ENCODE results near the gene GAB1. TPM values are rescaled to one million over a fixed set of nuclear protein-coding genes. Genes with fewer than 3 reads are reported as not detected.

GAB1 gene
- total RNA-seq, 1 donor from 2014 or later: 32.6 TPM

DNA sequence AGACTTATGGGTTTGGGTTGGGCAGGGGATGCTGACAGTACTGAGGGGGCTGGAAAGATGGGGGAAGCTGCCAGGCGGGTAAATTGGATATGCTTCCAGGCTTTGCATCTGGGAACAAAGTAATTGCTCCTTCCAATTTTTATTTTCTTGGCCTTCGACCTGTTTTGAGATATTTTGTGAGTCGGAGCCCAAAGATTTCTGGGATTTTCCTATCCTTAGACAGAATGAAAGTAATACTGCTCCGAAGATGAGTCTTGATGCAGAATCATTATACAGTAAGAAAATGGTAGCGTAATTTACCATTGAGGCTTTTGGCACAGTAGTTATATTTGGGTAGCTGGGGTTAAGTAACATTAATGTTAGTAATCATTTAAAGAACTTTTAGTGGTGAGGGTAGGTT lies 178.2 kb downstream of the GAB1 start:
- H3K27me3 Mint-ChIP-seq (ENCODE audit: unreplicated experiment): peaks cover 8% of the 10 kb centered on the region
- H3K4me3 Mint-ChIP-seq (ENCODE audit: unreplicated experiment): peak overlapping the region; percentile 99
- TF ChIP-seq, protein P1, sequence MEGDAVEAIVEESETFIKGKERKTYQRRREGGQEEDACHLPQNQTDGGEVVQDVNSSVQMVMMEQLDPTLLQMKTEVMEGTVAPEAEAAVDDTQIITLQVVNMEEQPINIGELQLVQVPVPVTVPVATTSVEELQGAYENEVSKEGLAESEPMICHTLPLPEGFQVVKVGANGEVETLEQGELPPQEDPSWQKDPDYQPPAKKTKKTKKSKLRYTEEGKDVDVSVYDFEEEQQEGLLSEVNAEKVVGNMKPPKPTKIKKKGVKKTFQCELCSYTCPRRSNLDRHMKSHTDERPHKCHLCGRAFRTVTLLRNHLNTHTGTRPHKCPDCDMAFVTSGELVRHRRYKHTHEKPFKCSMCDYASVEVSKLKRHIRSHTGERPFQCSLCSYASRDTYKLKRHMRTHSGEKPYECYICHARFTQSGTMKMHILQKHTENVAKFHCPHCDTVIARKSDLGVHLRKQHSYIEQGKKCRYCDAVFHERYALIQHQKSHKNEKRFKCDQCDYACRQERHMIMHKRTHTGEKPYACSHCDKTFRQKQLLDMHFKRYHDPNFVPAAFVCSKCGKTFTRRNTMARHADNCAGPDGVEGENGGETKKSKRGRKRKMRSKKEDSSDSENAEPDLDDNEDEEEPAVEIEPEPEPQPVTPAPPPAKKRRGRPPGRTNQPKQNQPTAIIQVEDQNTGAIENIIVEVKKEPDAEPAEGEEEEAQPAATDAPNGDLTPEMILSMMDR (IDR thresholded peaks at IDR 0.05): no peak
- H3K9me3 Mint-ChIP-seq (ENCODE audit: unreplicated experiment): no peaks in the 10 kb centered on the region
- peak overlapping the region; percentile 100 for H3K27ac Mint-ChIP-seq (ENCODE audit: unreplicated experiment)
- DNase-seq (ENCODE audit: extremely low spot score, unreplicated experiment): no peak
- peaks cover 30% of the 10 kb centered on the region for H3K36me3 Mint-ChIP-seq (ENCODE audit: unreplicated experiment)
- H3K4me1 Mint-ChIP-seq (ENCODE audit: unreplicated experiment): peaks cover 32% of the 10 kb centered on the region

DNA sequence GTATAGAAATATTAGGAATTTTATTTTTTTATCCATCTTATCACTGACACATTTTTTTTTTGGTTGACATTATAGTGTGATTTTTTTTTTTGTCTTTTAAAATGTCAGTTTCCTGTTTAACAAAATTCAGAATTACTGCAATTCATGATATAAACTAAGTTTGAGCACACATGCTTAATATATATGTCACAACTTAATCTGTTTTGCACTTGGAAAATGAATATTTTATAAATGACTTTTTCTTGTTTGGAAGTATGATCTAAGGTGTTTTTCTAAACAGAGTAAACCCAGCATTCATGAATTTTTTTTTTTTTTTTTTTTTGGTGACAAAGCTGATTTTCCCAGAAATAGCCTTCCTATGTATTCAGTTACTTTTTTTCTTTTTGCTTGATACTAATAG lies 179.2 kb downstream of the GAB1 start:
- peak overlapping the region; percentile 99 for H3K4me3 Mint-ChIP-seq (ENCODE audit: unreplicated experiment)
- H3K27me3 Mint-ChIP-seq (ENCODE audit: unreplicated experiment): no peaks in the 10 kb centered on the region
- peaks cover 32% of the 10 kb centered on the region for H3K4me1 Mint-ChIP-seq (ENCODE audit: unreplicated experiment)
- TF ChIP-seq, protein P1 (IDR thresholded peaks at IDR 0.05): no peak
- H3K36me3 Mint-ChIP-seq (ENCODE audit: unreplicated experiment): peaks cover 33% of the 10 kb centered on the region
- H3K27ac Mint-ChIP-seq (ENCODE audit: unreplicated experiment): peak overlapping the region; percentile 23
- no peaks in the 10 kb centered on the region for H3K9me3 Mint-ChIP-seq (ENCODE audit: unreplicated experiment)
- no peak for DNase-seq (ENCODE audit: extremely low spot score, unreplicated experiment)

DNA sequence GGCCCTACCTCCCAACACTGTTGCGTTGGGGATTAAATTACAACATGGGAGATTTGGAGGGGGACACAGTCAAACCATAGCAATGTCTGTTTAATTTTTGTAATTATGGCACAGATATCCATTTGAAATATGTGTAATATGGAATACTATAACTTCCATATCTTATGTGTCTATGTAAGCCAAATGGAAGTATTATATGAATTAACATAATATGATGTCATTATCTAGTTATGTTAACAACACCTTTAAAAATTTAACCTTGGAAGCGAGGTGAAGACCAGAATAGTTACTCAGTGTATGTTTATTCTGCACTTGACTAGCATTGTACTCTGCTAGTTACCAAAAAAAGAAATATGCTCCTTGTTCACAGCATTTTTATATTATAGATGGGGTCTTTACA lies 181.1 kb downstream of the GAB1 start:
- Mint-ChIP-seq H3K27ac (ENCODE audit: unreplicated experiment) (no peak overlapping the region), H3K36me3 (ENCODE audit: unreplicated experiment) (peaks cover 47% of the 10 kb centered on the region), H3K4me1 (ENCODE audit: unreplicated experiment) (peaks cover 32% of the 10 kb centered on the region), H3K27me3 (ENCODE audit: unreplicated experiment) (no peaks in the 10 kb centered on the region), H3K4me3 (ENCODE audit: unreplicated experiment) (no peak overlapping the region), H3K9me3 (ENCODE audit: unreplicated experiment) (no peaks in the 10 kb centered on the region)
- TF ChIP-seq, protein P1 (IDR thresholded peaks at IDR 0.05): no peak
- no peak for DNase-seq (ENCODE audit: extremely low spot score, unreplicated experiment)

Small RNAs within 50 kb of the gene (microRNA-seq; reads per million reads assigned to microRNA genes)
- gene MIR3139 (ENCODE audit: unreplicated experiment): not detected

Other genes starting within 250 kb of the GAB1 start
- gene USP38, start 152.0 kb upstream of the GAB1 start, total RNA-seq: 19.5 and 20.1 TPM in 2 replicates
- gene SMARCA5, start 176.8 kb downstream of the GAB1 start, total RNA-seq: 51.1 and 56.2 TPM in 2 replicates

All from osteocyte (in vitro differentiated cells).